H1 (cell line): ENCODE data around the gene MACROD2.

Experiments
- EP300 ChIP-seq, 2 experiments: IDR thresholded peaks; 1 replicate in 1 of 2; 2 replicates in 1 of 2; pipeline ENCODE4 v1.6.1; 2011 to 2012; ENCODE audit warnings: low read depth in 2 of 2, low read length in 2 of 2, mild to moderate bottlenecking in 2 of 2, borderline replicate concordance in 1 of 2, inconsistent platforms in 1 of 2, moderate library complexity in 1 of 2
- TAF1 ChIP-seq: IDR thresholded peaks from 2 replicates; pipeline ENCODE4 v1.6.1; 2011; ENCODE audit warnings: mild to moderate bottlenecking, low read depth, low read length

DNA sequence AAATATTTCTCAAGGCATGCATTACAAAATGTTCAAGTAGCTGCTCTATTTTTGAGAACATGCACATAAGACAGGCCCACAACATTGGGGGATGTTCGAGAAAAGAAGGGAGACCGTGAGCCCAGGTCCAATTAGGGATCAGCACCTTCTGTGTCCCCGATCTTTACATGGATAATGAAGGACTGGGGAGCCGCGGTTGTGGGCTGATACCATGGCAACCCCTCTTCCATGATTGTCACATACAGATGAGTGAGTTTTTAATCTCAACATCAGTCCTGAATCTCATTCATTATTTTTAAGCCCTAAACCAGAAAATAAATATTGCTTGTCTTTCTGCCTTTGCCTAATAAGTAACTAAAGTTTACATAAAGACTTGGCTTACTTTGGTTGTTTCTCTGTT is 1642.2 kb downstream of the MACROD2 start:
- no peak for TF ChIP-seq TAF1
- TF ChIP-seq EP300 (IDR thresholded peaks at IDR 0.05; ENCODE audit: borderline replicate concordance in 1 of 2, low read depth in 2 of 2, low read length in 2 of 2): no peak
